NCI-H1092 treated with DMSO at 0.1 percent for 48 hours (cell line): ENCODE data around the gene RAD18.

ENCODE experiments used
- DNase-seq: peaks from one replicate; lab custom pipeline; 2025; lab: John Stamatoyannopoulos, UW

Gene RAD18

GRCh38 chr3:8835385-8835784 is 127.9 kb downstream of the RAD18 start:
- no peak for DNase-seq

- no peak for DNase-seq
Observed at GRCh38 chr3:8834974-8835373, 128.3 kb downstream of the RAD18 start.

GRCh38 chr3:8827641-8828040 is 135.6 kb downstream of the RAD18 start:
- no peak for DNase-seq
